GM23338 (cell line): ENCODE data around the gene UTP18.

ENCODE experiments used
- CTCF ChIP-seq, 2 experiments: fragments of 200-600 bp in 1 of 2; sonication (generic) in 1 of 2; conservative IDR thresholded peaks; 2 replicates each; pipeline versions ENCODE4 v1.5.1 to v1.6.1; 2016 to 2017; ENCODE audit warnings: antibody characterized with exemption in 2 of 2, low read depth in 2 of 2, mild to moderate bottlenecking in 2 of 2, moderate library complexity in 1 of 2
- EZH2 ChIP-seq: fragments of 200-600 bp; sonication (generic); IDR thresholded peaks from one replicate; pipeline ENCODE4 v1.8.0; 2017; ENCODE audit warnings: antibody characterized with exemption, mild to moderate bottlenecking, low read depth; ENCODE audit not compliant: unreplicated experiment
- EZH2phosphoT487 ChIP-seq: fragments of 200-600 bp; sonication (generic); IDR thresholded peaks from one replicate; pipeline ENCODE4 v1.8.1; 2018; ENCODE audit warnings: antibody characterized with exemption; ENCODE audit not compliant: unreplicated experiment
- JUNB ChIP-seq: IDR thresholded peaks from one replicate; pipeline ENCODE4 v1.6.1; 2016; ENCODE audit warnings: antibody characterized with exemption; ENCODE audit not compliant: unreplicated experiment
- POLR2AphosphoS5 ChIP-seq: IDR thresholded peaks from 2 replicates; pipeline ENCODE4 v1.6.1; 2016; ENCODE audit warnings: antibody characterized with exemption, low read depth
- STAT1 ChIP-seq: IDR thresholded peaks from one replicate; pipeline ENCODE4 v1.6.1; 2016; ENCODE audit warnings: antibody characterized with exemption; ENCODE audit not compliant: unreplicated experiment
- ZNF114 ChIP-seq: fragments of 250-450 bp; sonication (Bioruptor Pico); IDR thresholded peaks from 2 replicates; pipeline ENCODE4 v1.5.0; 2020; ENCODE audit warnings: mild to moderate bottlenecking, moderate library complexity
- TF ChIP-seq, protein P1 (sequence below): IDR thresholded peaks from one replicate; pipeline ENCODE4 v1.6.1; 2018; ENCODE audit warnings: antibody characterized with exemption; ENCODE audit not compliant: unreplicated experiment
- TF ChIP-seq, protein P2 (sequence below): IDR thresholded peaks from 2 replicates; pipeline ENCODE4 v1.6.1; 2016; ENCODE audit warnings: antibody characterized with exemption

- TF ChIP-seq EZH2 (no peak), CTCF (conservative IDR thresholded peaks at IDR 0.05; ENCODE audit: low read depth in 2 of 2) (no peak), STAT1 (no peak), JUNB (no peak), EZH2phosphoT487 (no peak), POLR2AphosphoS5 (no peak), ZNF114 (CRISPR knock-in tag) (no peak)
- TF ChIP-seq, protein P1, sequence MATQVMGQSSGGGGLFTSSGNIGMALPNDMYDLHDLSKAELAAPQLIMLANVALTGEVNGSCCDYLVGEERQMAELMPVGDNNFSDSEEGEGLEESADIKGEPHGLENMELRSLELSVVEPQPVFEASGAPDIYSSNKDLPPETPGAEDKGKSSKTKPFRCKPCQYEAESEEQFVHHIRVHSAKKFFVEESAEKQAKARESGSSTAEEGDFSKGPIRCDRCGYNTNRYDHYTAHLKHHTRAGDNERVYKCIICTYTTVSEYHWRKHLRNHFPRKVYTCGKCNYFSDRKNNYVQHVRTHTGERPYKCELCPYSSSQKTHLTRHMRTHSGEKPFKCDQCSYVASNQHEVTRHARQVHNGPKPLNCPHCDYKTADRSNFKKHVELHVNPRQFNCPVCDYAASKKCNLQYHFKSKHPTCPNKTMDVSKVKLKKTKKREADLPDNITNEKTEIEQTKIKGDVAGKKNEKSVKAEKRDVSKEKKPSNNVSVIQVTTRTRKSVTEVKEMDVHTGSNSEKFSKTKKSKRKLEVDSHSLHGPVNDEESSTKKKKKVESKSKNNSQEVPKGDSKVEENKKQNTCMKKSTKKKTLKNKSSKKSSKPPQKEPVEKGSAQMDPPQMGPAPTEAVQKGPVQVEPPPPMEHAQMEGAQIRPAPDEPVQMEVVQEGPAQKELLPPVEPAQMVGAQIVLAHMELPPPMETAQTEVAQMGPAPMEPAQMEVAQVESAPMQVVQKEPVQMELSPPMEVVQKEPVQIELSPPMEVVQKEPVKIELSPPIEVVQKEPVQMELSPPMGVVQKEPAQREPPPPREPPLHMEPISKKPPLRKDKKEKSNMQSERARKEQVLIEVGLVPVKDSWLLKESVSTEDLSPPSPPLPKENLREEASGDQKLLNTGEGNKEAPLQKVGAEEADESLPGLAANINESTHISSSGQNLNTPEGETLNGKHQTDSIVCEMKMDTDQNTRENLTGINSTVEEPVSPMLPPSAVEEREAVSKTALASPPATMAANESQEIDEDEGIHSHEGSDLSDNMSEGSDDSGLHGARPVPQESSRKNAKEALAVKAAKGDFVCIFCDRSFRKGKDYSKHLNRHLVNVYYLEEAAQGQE = no peak
- TF ChIP-seq, protein P2, sequence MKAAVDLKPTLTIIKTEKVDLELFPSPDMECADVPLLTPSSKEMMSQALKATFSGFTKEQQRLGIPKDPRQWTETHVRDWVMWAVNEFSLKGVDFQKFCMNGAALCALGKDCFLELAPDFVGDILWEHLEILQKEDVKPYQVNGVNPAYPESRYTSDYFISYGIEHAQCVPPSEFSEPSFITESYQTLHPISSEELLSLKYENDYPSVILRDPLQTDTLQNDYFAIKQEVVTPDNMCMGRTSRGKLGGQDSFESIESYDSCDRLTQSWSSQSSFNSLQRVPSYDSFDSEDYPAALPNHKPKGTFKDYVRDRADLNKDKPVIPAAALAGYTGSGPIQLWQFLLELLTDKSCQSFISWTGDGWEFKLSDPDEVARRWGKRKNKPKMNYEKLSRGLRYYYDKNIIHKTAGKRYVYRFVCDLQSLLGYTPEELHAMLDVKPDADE = no peak
These were observed 15.0 kb downstream of the UTP18 start for GRCh38 chr17:51275381-51275780.
